A549 (cell line): ENCODE data around the gene HCAR1. TPM values are rescaled to one million over a fixed set of nuclear protein-coding genes. Genes with fewer than 3 reads are reported as not detected.

Experiments used
- BHLHE40 ChIP-seq: IDR thresholded peaks from 2 replicates; pipeline ENCODE4 v1.6.1; 2012; ENCODE audit warnings: low read depth, low read length, inconsistent platforms
- CEBPB ChIP-seq, 2 experiments: fragments of >200 bp in 1 of 2; sonication (Bioruptor Twin) in 1 of 2; formaldehyde crosslinking in 1 of 2; IDR thresholded peaks; 2 replicates each; pipeline ENCODE4 v1.6.1; 2012 to 2016
- CTCF ChIP-seq: fragments of >200 bp; sonication (Bioruptor Twin); formaldehyde crosslinking; IDR thresholded peaks from 3 replicates; pipeline ENCODE4 v1.5.1; 2016
- EHF ChIP-seq: fragments of 250-450 bp; sonication (Bioruptor Pico); IDR thresholded peaks from 2 replicates; pipeline ENCODE4 v1.5.0; 2020; ENCODE audit warnings: mild to moderate bottlenecking
- EP300 ChIP-seq, 2 experiments: fragments of >200 bp; sonication (Bioruptor Twin); formaldehyde crosslinking; IDR thresholded peaks; 2 replicates in 1 of 2; 3 replicates in 1 of 2; pipeline ENCODE4 v1.6.1; 2016 to 2017
- ESRRA ChIP-seq: fragments of 150-350 bp; IDR thresholded peaks from 2 replicates; pipeline ENCODE4 v1.6.1; 2014; ENCODE audit warnings: mild to moderate bottlenecking, low read length, borderline replicate concordance
- FOSL2 ChIP-seq, 2 experiments: fragments of 450-650 bp in 1 of 2; fragments of >200 bp in 1 of 2; sonication (Bioruptor Twin) in 1 of 2; formaldehyde crosslinking; IDR thresholded peaks; 2 replicates each; pipeline versions ENCODE4 v1.5.0 to v1.6.1; 2016 to 2020; ENCODE audit warnings: mild to moderate bottlenecking in 1 of 2, moderate library complexity in 1 of 2
- FOXS1 ChIP-seq: fragments of 250-450 bp; sonication (Bioruptor Pico); IDR thresholded peaks from 2 replicates; pipeline ENCODE4 v1.5.0; 2020; ENCODE audit warnings: mild to moderate bottlenecking, moderate library complexity
- GATA3 ChIP-seq: IDR thresholded peaks from 2 replicates; pipeline ENCODE4 v1.6.1; 2012; ENCODE audit warnings: borderline replicate concordance
- HDAC2 ChIP-seq: fragments of 200-600 bp; sonication (generic); IDR thresholded peaks from 2 replicates; pipeline ENCODE4 v1.6.1; 2016
- HEYL ChIP-seq: fragments of 250-450 bp; sonication (Bioruptor Pico); IDR thresholded peaks from 2 replicates; pipeline ENCODE4 v1.8.0; 2021; ENCODE audit warnings: mild to moderate bottlenecking, moderate library complexity
- HMGXB4 ChIP-seq: fragments of 250-450 bp; sonication (Bioruptor Pico); IDR thresholded peaks from 2 replicates; pipeline ENCODE4 v1.5.0; 2021; ENCODE audit warnings: mild to moderate bottlenecking, moderate library complexity, borderline replicate concordance
- HOXA7 ChIP-seq: fragments of 250-450 bp; sonication (Bioruptor Pico); IDR thresholded peaks from 2 replicates; pipeline ENCODE4 v1.5.0; 2020; ENCODE audit warnings: mild to moderate bottlenecking, moderate library complexity
- HOXB5 ChIP-seq: fragments of 250-450 bp; sonication (Bioruptor Pico); IDR thresholded peaks from 2 replicates; pipeline ENCODE4 v1.5.0; 2020; ENCODE audit warnings: mild to moderate bottlenecking, moderate library complexity
- JUN ChIP-seq, 2 experiments: fragments of >200 bp; sonication (Bioruptor Twin); formaldehyde crosslinking; IDR thresholded peaks; 2 replicates in 1 of 2; 3 replicates in 1 of 2; pipeline ENCODE4 v1.6.1; 2016 to 2017
- MAFK ChIP-seq: fragments of 450-650 bp; IDR thresholded peaks from 2 replicates; pipeline ENCODE4 v1.6.1; 2014; ENCODE audit not compliant: partially characterized antibody
- MAZ ChIP-seq: fragments of 150-350 bp; IDR thresholded peaks from 2 replicates; pipeline ENCODE4 v1.6.1; 2014; ENCODE audit warnings: antibody characterized with exemption, low read depth, low read length, borderline replicate concordance
- MYC ChIP-seq: IDR thresholded peaks from 2 replicates; pipeline ENCODE4 v1.6.1; 2012; ENCODE audit warnings: mild to moderate bottlenecking, inconsistent platforms, low read length, improper control_type of control experiment, borderline replicate concordance
- NFE2L2 ChIP-seq: fragments of 150-350 bp; conservative IDR thresholded peaks from 2 replicates; pipeline ENCODE4 v1.6.1; 2014; ENCODE audit warnings: low read length
- NR3C1 ChIP-seq: fragments of >200 bp; sonication (Bioruptor Twin); formaldehyde crosslinking; IDR thresholded peaks from 3 replicates; pipeline ENCODE4 v1.6.1; 2017
- PHF8 ChIP-seq: fragments of 200-600 bp; sonication (generic); IDR thresholded peaks from 2 replicates; pipeline ENCODE4 v1.6.1; 2016; ENCODE audit warnings: low read depth, mild to moderate bottlenecking, antibody characterized with exemption, moderate library complexity, borderline replicate concordance
- POLR2AphosphoS2 ChIP-seq: conservative IDR thresholded peaks from 2 replicates; pipeline ENCODE4 v1.6.1; 2012; ENCODE audit warnings: low read length, improper control_type of control experiment, inconsistent platforms
- RARB ChIP-seq: fragments of 250-450 bp; sonication (Bioruptor Pico); IDR thresholded peaks from 2 replicates; pipeline ENCODE4 v1.8.0; 2021; ENCODE audit warnings: mild to moderate bottlenecking, moderate library complexity
- RCOR1 ChIP-seq: fragments of 150-350 bp; IDR thresholded peaks from 2 replicates; pipeline ENCODE4 v1.6.1; 2014; ENCODE audit warnings: antibody characterized with exemption, low read length, low read depth
- REST ChIP-seq: fragments of 200-600 bp; sonication (generic); IDR thresholded peaks from 2 replicates; pipeline ENCODE4 v1.6.1; 2016; ENCODE audit warnings: antibody characterized with exemption, mild to moderate bottlenecking, moderate library complexity
- SMC3 ChIP-seq: fragments of >200 bp; sonication (Bioruptor Twin); formaldehyde crosslinking; IDR thresholded peaks from 3 replicates; pipeline ENCODE4 v1.6.1; 2018; ENCODE audit warnings: inconsistent platforms
- SREBF2 ChIP-seq: fragments of 450-650 bp; IDR thresholded peaks from 2 replicates; pipeline ENCODE4 v1.6.1; 2014; ENCODE audit warnings: mild to moderate bottlenecking, moderate library complexity
- TFCP2L1 ChIP-seq: fragments of 250-450 bp; sonication (Bioruptor Pico); IDR thresholded peaks from 2 replicates; pipeline ENCODE4 v1.5.0; 2021; ENCODE audit warnings: mild to moderate bottlenecking
- TP53 ChIP-seq: fragments of 250-450 bp; sonication (Bioruptor Pico); IDR thresholded peaks from 2 replicates; pipeline ENCODE4 v1.5.0; 2021; ENCODE audit warnings: mild to moderate bottlenecking, moderate library complexity
- USF2 ChIP-seq: fragments of 450-650 bp; IDR thresholded peaks from 2 replicates; pipeline ENCODE4 v1.6.1; 2014; ENCODE audit warnings: antibody characterized with exemption
- ZFP36 ChIP-seq: fragments of 450-650 bp; IDR thresholded peaks from 2 replicates; pipeline ENCODE4 v1.6.1; 2014; ENCODE audit warnings: borderline replicate concordance; ENCODE audit not compliant: partially characterized antibody
- polyA plus RNA-seq, 4 experiments: library from polyadenylated mRNA; depleted of rRNA in 3 of 4; stranded (reverse); fragments of >200 nt; fragmentation: RNase III in 1 of 4; extraction: RNeasy Plus Mini Kit Qiagen cat#74134 plus additional on column Dnase treatment in 1 of 4; gene quantifications; 2 replicates in 3 of 4; 3 replicates in 1 of 4; pipeline ENCODE4 v1.2.3, GENCODE V29; 2011 to 2017
- TF ChIP-seq, protein P1 (sequence below): IDR thresholded peaks from 2 replicates; pipeline ENCODE4 v1.6.1; 2012; ENCODE audit warnings: low read depth, borderline replicate concordance
- TF ChIP-seq, protein P2 (sequence below): fragments of >200 bp; sonication (Bioruptor Twin); formaldehyde crosslinking; IDR thresholded peaks from 2 replicates; pipeline ENCODE4 v1.6.1; 2016

The HCAR1 gene
- polyA plus RNA-seq, 2 of the 4 experiments (the other 2 are of a cell fraction), result 0.01 to 0.05 TPM

DNA sequence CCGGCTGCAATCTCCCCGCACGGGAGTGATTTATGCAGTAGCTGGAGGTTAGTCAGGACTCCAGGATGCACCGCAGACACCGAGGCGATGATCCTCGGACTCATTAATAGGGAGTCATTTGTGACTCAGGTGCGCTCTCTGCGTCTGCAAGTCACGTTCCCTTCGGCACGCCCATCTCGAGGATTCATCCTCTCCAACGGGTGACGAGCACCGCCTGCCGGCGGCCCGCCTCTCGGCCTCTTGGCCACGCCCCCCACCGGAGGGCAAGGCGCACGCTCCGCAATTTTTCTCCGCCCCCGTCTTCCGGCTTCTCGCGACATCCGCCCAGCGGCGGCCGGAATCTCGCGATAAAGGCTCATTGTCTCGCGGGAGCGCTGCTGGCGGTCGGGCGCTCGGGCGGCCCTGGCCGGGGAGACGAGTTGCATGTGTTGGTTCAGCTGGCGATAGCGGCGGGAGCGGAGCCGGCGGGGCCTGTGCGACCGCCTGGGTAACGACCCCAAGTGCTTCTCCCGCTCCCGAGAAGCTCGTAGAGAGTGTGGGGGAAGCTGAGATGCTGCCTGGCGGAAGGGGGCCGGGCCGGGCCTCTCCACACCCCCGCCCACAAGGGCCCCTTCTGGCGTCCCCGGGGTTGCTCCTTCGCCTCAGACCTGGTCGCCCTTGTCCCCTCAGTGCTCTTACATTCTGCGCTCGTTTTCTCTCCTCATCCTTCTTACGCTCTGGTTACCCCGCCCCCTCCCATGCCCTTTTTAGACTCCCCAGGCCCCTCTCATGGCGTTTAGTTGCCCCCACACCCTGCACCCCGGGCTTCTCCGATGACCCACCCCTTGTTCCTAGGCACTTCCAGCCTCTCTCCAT lies 22.0 kb upstream of the HCAR1 start, which contains the start of gene DENR (continued):
- TF ChIP-seq EHF (CRISPR knock-in tag) (no peak), GATA3 (peak; percentile 98), SREBF2 (no peak), CEBPB (IDR thresholded peaks at IDR 0.05) (no peak), FOXS1 (CRISPR knock-in tag) (no peak), TP53 (CRISPR knock-in tag) (no peak), HOXA7 (CRISPR knock-in tag) (no peak), HEYL (no peak), HOXB5 (CRISPR knock-in tag) (no peak), JUN (IDR thresholded peaks at IDR 0.05) (peak; percentile 88 to 94; a peak in 4 of 5 replicates), SMC3 (peak; percentile 99), REST (peak; percentile 100), TFCP2L1 (CRISPR knock-in tag) (0 out of 2 replicates have a peak, but pooled peaks have one; percentile 44), NFE2L2 (no peak), RARB (CRISPR knock-in tag) (no peak), USF2 (peak; percentile 71), FOSL2 (IDR thresholded peaks at IDR 0.05) (no peak), FOSL2 (CRISPR knock-in tag; IDR thresholded peaks at IDR 0.05) (peak; percentile 83), EP300 (IDR thresholded peaks at IDR 0.05) (no peak), NR3C1 (no peak), PHF8 (peak; percentile 91; the same call in 1 of the 2 replicates), MYC (peak; percentile 77; the same call in 1 of the 2 replicates), CTCF (peak; percentile 91), RCOR1 (no peak), BHLHE40 (peak; percentile 99), ZFP36 (no peak), MAFK (peak; percentile 80), POLR2AphosphoS2 (no peak), ESRRA (no peak), MAZ (no peak), HMGXB4 (CRISPR knock-in tag) (no peak), HDAC2 (no peak)
- TF ChIP-seq, protein P1, sequence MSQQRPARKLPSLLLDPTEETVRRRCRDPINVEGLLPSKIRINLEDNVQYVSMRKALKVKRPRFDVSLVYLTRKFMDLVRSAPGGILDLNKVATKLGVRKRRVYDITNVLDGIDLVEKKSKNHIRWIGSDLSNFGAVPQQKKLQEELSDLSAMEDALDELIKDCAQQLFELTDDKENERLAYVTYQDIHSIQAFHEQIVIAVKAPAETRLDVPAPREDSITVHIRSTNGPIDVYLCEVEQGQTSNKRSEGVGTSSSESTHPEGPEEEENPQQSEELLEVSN, result peak; percentile 72; the same call in 1 of the 2 replicates
- TF ChIP-seq, protein P2, sequence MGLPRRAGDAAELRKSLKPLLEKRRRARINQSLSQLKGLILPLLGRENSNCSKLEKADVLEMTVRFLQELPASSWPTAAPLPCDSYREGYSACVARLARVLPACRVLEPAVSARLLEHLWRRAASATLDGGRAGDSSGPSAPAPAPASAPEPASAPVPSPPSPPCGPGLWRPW, result no peak
